AG04450 (cell line): ENCODE data around the gene TMEM232. TPM values are rescaled to one million over a fixed set of nuclear protein-coding genes. Genes with fewer than 3 reads are reported as not detected.

Source experiments
- CTCF ChIA-PET: fragments of 300-600, 350-600 bp; formaldehyde crosslinking; extraction: SDS; loops from one replicate; lab custom pipeline; 2022; ENCODE audit warnings: antibody characterized with exemption, inconsistent platforms; lab: Charles Lee
- POLR2A ChIA-PET: fragments of 350-600 bp; formaldehyde crosslinking; extraction: SDS; loops from one replicate; lab custom pipeline; 2021; ENCODE audit warnings: antibody characterized with exemption, inconsistent platforms; lab: Yijun Ruan, JAX
- DNase-seq: peaks from one replicate; pipeline ENCODE4 v3.0.0-alpha.2; 2011; ENCODE audit warnings: low read depth, low spot score
- H3K27ac ChIP-seq: one replicate; pipeline ENCODE4 v1.5.1; 2012; ENCODE audit warnings: low read depth, low read length, control low read depth
- H3K27me3 ChIP-seq: one replicate; pipeline ENCODE4 v1.6.0; 2012; ENCODE audit warnings: low read length; ENCODE audit not compliant: control insufficient read depth, insufficient read depth
- H3K4me3 ChIP-seq: 2 replicates; pipeline ENCODE4 v1.5.1; 2011; ENCODE audit warnings: mild to moderate bottlenecking, low read depth, low read length, control low read depth
- H3K9me3 ChIP-seq: 2 replicates; pipeline ENCODE4 v1.5.1; 2012; ENCODE audit warnings: low read length; ENCODE audit not compliant: control insufficient read depth, insufficient read depth
- polyA plus RNA-seq: library from polyadenylated mRNA; depleted of rRNA; stranded (reverse); fragments of >200 nt; gene quantifications from 2 replicates; pipeline ENCODE4 v1.2.3, GENCODE V29; 2011
- TF ChIP-seq, protein P1 (sequence below): IDR thresholded peaks from 2 replicates; pipeline ENCODE4 v1.5.1; 2011; ENCODE audit warnings: low read depth, low read length, control low read depth, inconsistent platforms

TMEM232 gene
- polyA plus RNA-seq, 1 experiment: 0.95 TPM

DNA sequence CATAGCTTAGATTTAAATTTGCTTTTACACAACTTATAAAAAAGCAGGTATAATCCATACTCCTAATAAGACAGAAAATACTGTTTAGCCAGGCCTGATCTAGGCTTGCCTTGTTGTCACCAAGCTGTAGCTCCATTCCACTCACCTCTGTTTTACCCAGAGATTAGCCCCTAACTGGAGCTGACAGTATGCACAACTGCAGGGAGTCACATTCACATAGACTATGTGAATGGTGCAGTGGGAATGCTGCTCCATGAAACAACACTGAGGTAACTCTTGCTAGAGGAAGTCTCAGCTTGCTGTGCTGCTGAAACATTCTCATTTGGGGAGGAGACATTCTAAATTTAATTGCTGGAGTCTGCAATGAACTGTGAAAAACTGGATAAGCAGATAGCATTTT, 209.1 kb downstream of the TMEM232 start:
- no peaks in the 10 kb centered on the region for H3K9me3 ChIP-seq
- no peak overlapping the region for H3K4me3 ChIP-seq
- no peak overlapping the region for H3K27ac ChIP-seq
- ChIA-PET POLR2A (no interaction called here), CTCF (no interaction called here)
- no peaks in the 10 kb centered on the region for H3K27me3 ChIP-seq
- DNase-seq: no peak
- TF ChIP-seq, protein P1, sequence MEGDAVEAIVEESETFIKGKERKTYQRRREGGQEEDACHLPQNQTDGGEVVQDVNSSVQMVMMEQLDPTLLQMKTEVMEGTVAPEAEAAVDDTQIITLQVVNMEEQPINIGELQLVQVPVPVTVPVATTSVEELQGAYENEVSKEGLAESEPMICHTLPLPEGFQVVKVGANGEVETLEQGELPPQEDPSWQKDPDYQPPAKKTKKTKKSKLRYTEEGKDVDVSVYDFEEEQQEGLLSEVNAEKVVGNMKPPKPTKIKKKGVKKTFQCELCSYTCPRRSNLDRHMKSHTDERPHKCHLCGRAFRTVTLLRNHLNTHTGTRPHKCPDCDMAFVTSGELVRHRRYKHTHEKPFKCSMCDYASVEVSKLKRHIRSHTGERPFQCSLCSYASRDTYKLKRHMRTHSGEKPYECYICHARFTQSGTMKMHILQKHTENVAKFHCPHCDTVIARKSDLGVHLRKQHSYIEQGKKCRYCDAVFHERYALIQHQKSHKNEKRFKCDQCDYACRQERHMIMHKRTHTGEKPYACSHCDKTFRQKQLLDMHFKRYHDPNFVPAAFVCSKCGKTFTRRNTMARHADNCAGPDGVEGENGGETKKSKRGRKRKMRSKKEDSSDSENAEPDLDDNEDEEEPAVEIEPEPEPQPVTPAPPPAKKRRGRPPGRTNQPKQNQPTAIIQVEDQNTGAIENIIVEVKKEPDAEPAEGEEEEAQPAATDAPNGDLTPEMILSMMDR: no peak

DNA sequence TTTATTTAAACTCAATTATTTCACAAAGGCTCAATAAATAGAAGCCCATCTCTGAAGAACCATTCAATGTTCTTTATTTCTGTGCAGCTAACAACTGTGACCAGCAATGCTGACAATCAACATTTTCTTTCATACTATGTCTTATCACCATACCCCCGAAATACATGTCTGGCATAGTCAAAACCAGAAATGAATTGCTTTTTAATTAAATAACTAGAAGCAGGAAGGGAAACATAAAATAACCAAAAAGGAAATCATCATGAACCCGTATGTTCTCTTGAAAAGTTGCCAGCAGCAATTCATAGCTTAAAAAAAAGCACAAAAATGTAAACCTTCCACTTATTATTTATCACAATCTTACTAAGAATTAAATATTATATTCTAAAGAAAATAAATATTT, 212.4 kb downstream of the TMEM232 start:
- ChIA-PET CTCF (no interaction called here), POLR2A (no interaction called here)
- Histone ChIP-seq H3K4me3 (no peak overlapping the region), H3K9me3 (no peaks in the 10 kb centered on the region), H3K27ac (no peak overlapping the region), H3K27me3 (no peaks in the 10 kb centered on the region)
- DNase-seq: no peak
- TF ChIP-seq, protein P1: no peak

DNA sequence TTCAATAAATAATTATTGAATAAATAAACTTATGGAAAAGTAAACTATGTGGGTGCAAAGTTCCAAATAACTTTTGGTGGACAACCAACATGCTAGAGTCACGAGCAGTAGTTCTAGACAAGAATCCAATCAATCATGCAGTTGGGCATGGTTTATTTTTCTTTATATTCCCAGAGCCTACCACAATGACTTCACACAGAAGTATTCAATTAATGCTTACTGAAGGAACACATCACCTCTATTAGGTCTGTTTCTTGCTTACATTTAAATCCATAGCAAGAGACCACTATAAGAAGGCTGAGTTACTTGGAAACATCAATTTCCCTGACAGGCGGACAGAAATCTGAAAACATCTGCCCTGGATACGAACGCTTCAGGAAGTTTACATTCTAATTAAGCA, 214.2 kb downstream of the TMEM232 start:
- POLR2A ChIA-PET: no interaction called here
- CTCF ChIA-PET: no interaction called here

DNA sequence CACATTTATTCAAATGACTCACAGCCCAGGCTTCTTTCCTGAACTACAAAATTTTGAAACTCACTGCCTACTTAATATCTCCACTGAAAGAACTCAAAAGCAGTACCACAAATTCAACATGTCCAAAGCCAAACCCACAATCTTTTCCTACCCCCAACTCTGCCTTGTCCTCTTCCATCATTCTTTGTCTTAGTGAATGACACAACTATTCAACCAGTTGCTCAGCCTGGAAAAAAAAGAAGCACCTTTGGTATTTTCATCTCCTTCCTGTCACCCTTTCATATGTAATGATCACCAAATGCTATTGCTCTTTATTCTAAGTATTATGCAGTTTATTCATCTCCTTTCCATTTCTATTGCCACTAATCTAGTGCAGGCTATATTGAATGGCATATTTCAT, 216.3 kb downstream of the TMEM232 start:
- no peaks in the 10 kb centered on the region for H3K9me3 ChIP-seq
- ChIA-PET POLR2A (no interaction called here), CTCF (no interaction called here)
- no peak overlapping the region for H3K4me3 ChIP-seq
- TF ChIP-seq, protein P1: no peak
- H3K27ac ChIP-seq: no peak overlapping the region
- no peaks in the 10 kb centered on the region for H3K27me3 ChIP-seq
- no peak for DNase-seq

More for the DNA sequence above, 214.2 kb downstream of the TMEM232 start:
- no peaks in the 10 kb centered on the region for H3K9me3 ChIP-seq
- no peak for DNase-seq
- no peak overlapping the region for H3K4me3 ChIP-seq
- H3K27ac ChIP-seq: no peak overlapping the region
- TF ChIP-seq, protein P1: no peak
- H3K27me3 ChIP-seq: no peaks in the 10 kb centered on the region

DNA sequence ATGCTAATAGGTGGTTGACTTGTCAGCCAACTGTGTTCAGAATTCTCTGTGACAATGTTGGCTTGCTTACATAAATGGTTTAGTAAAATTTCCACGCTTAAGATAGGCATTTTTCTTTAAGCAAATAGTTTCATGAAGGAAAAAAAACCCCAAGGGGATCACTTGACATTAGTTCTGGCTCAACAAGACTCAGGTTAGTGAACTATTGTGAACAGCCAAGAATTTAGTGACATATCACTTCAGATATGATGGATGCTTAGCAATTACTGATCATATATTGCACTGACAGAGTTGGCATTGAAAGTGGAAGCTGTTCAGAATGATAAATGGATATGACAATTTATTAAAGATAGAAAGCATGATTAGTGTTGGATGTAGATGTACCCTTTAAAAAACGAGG, 218.5 kb downstream of the TMEM232 start:
- no peak overlapping the region for H3K27ac ChIP-seq
- no peak for DNase-seq
- TF ChIP-seq, protein P1: no peak
- no peaks in the 10 kb centered on the region for H3K27me3 ChIP-seq
- H3K4me3 ChIP-seq: no peak overlapping the region
- no peaks in the 10 kb centered on the region for H3K9me3 ChIP-seq
- ChIA-PET CTCF (no interaction called here), POLR2A (no interaction called here)
